Coronary artery (tissue), 2 donors: Measurements from ENCODE around the gene ACSL6.

Experiments
- DNase-seq: peaks from one replicate; pipeline ENCODE4 v3.0.0-alpha.2; 2017; ENCODE audit warnings: low spot score
- H3K27ac ChIP-seq, 2 donors: fragments of 200-600 bp; sonication (generic); one replicate each; pipeline ENCODE4 v1.5.1; 2016 to 2019
- H3K4me3 ChIP-seq: fragments of 200-600 bp; sonication (generic); 2 replicates; pipeline ENCODE4 v1.5.1; 2016; ENCODE audit warnings: mild to moderate bottlenecking, moderate library complexity
- TF ChIP-seq, protein P1 (sequence below): fragments of 200-600 bp; sonication (generic); IDR thresholded peaks from one replicate; pipeline ENCODE4 v1.5.1; 2019; ENCODE audit warnings: antibody characterized with exemption

ACSL6 gene

DNA sequence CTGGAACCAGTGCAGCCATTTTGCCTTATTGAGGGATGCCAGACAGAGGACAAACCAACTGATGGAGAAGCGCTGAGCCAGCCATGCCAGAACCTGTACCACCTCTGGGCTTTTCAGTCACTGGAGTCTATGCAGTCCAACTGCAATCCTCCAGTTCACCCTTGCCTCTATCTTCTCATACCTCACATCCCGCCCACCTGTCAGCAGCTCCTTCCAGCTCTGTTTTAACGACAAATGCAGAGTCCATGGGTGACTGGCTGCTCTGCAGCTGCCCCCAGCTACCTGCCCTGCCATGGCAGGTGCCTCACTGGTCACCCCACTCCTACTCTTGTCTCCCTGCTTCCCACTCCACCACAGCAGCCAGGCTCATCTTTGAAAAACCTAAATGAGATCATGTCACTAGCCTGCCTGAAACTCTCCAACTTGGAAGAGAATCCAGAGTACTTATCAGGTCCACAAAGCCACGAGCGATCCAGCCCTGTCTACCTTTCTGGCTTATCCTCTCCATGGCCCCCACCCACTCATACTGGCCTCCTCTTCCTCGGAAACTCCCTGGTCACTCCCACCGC, 14.0 kb upstream of the ACSL6 start:
- Histone ChIP-seq H3K27ac (no peak overlapping the region), H3K4me3 (no peak overlapping the region)
- TF ChIP-seq, protein P1, sequence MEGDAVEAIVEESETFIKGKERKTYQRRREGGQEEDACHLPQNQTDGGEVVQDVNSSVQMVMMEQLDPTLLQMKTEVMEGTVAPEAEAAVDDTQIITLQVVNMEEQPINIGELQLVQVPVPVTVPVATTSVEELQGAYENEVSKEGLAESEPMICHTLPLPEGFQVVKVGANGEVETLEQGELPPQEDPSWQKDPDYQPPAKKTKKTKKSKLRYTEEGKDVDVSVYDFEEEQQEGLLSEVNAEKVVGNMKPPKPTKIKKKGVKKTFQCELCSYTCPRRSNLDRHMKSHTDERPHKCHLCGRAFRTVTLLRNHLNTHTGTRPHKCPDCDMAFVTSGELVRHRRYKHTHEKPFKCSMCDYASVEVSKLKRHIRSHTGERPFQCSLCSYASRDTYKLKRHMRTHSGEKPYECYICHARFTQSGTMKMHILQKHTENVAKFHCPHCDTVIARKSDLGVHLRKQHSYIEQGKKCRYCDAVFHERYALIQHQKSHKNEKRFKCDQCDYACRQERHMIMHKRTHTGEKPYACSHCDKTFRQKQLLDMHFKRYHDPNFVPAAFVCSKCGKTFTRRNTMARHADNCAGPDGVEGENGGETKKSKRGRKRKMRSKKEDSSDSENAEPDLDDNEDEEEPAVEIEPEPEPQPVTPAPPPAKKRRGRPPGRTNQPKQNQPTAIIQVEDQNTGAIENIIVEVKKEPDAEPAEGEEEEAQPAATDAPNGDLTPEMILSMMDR: no peak
- no peak for DNase-seq

DNA sequence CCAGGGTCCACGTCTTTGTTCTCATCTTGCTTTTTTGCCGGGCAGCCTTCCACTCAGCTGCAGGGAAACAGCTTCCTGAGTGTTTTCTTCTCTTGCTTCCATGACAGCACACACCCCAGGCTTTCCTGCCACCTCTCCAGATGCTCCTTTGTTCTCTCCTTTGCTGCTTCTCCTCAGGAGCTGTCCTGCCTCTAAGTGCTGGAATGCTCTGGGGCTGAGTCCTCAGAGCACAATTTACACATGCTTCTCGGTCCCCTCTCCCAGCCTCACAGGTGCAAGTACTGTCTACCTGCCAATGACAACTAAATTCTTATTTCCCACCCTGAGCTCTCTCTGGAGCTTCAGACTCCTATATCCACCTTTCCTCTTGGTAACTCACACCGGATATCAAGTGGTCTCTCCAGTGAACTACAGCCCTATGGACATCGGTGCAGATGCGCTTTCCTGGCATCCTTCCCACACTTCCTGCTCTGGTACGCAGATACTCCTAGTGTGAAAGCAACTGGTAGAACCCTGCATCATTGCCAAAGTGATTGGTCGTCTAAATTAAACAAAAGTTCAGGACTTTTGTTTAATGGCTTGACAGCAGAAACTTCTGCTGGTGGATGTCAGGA, 13.4 kb upstream of the ACSL6 start:
- TF ChIP-seq, protein P1: no peak
- Histone ChIP-seq H3K4me3 (no peak overlapping the region), H3K27ac (no peak overlapping the region)
- DNase-seq: no peak

DNA sequence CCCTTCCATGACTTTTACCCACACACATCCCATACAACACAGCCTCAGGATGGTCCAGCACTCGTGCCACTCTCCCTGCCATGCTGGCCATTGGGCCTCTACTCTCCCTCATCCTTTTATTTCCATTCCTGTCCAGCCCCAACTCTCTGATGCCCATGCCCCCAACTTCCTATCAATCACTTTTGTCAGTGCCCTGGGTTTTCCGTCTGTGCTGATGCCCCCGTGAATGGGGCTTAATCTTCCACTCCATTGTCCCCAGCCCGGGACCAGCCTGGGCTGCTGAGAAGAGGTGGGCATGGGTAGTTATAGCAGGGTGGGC, 12.6 kb upstream of the ACSL6 start:
- TF ChIP-seq, protein P1: no peak
- no peak for DNase-seq
- H3K4me3 ChIP-seq: no peak overlapping the region

DNA sequence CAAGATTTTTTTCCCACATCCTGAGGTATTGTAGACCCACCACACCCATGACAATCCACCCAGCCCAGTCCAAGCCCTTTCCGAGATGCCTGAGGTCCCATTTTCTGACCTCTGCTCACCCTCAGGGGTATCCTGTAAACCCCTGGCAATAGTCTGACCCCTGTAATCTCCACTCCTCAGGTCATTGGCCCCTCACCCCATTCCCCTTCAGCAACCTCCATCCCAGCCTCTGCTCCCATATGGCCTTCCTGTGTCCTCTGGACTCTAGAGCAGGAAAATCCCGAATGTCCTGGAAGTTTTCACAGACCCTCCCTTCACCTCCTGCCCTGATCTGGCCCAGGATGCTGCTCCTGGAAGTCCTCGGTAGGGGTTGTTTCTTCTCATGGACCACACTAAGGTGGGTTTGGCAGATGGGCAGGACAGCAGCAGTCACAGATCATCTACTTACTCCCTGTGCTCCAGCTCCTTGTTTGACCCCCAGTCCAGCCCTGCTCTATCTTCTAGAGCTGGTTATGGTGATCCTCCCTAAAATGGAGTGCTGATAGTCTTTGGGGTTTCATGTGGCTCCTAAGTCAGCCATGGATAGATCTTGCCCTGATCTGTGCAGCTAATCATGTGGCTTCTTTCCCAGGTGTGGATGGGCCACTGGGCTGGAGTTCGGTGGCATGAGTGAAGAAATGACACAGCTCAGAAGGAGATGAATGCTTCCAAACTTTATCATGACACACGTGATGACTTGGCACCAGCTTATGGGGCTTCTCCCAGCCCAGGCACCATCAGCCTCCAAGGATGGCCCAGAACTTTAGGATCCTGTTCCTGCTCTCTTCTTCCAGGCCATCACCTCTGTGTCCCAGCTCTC, 12.0 kb upstream of the ACSL6 start:
- TF ChIP-seq, protein P1: no peak
- Histone ChIP-seq H3K4me3 (no peak overlapping the region), H3K27ac (no peak overlapping the region)
- no peak for DNase-seq

More for the DNA sequence above, 12.6 kb upstream of the ACSL6 start:
- H3K27ac ChIP-seq: no peak overlapping the region

DNA sequence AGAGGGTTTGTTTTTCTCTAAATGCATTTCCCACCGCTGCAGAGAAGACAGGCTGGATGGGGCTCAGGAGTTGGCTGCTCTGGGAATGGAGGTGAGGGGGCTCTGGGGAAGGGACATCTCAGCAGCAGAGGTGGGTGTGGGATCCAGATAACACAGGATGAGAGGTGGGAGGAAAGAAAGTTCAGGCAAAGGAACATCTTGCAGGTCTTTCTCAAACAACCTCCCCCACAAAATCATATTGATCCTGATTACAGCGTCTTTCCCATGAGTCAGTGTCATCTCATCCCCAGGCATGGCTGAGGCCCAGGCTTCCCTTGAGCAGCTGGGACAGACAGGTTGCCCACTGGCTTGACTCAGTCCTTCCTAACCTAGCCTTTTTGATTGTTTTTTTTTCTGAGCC, 11.3 kb upstream of the ACSL6 start:
- DNase-seq: no peak
- Histone ChIP-seq H3K27ac (no peak overlapping the region), H3K4me3 (no peak overlapping the region)
- TF ChIP-seq, protein P1: no peak

DNA sequence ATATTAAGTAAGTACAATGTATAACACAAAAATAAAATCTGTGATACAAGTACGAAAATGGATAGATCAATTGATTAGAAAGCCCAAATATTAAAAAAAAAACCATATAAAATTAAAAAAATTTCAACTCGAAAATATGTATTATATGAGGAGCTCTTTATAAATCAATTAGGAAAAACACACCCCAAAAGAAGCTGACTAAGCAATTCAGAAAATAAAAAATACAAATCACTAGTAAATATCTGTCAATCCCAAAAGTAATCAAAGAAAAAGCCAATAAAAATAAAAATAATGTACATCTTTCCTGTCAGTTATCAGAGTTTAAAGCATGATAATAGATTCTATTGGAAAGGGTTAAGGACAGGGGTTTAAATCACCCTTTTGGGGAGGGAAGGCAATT, 10.2 kb upstream of the ACSL6 start:
- no peak for DNase-seq
- no peak overlapping the region for H3K27ac ChIP-seq
- no peak overlapping the region for H3K4me3 ChIP-seq
- TF ChIP-seq, protein P1: no peak
